Erythroblast (primary cell): Measurements from ENCODE around the gene KCNH2.

Source experiments
- DNase-seq, 2 experiments: peaks; one replicate each; lab custom pipeline; 2025; lab: John Stamatoyannopoulos, UW
- GATA1 ChIP-seq: IDR thresholded peaks from 2 replicates; pipeline ENCODE4 v1.6.1; 2011; ENCODE audit warnings: low read depth, mild to moderate bottlenecking, control low read depth, low read length, moderate library complexity
- POLR2A ChIP-seq: IDR thresholded peaks from 2 replicates; pipeline ENCODE4 v1.6.1; 2011; ENCODE audit warnings: mild to moderate bottlenecking, low read length

KCNH2 gene

GRCh38 chr7:150927157-150927955 lies 50.8 kb downstream of the KCNH2 start:
- peak in 1 of 2 experiments; percentile 41 for DNase-seq

GRCh38 chr7:150926066-150926465 lies 52.1 kb downstream of the KCNH2 start:
- TF ChIP-seq POLR2A (no peak), GATA1 (no peak)

More at GRCh38 chr7:150927157-150927955, 50.8 kb downstream of the KCNH2 start:
- no peak for TF ChIP-seq GATA1
- no peak for TF ChIP-seq POLR2A

GRCh38 chr7:150924369-150924781 lies 53.7 kb downstream of the KCNH2 start:
- no peak for DNase-seq
- TF ChIP-seq POLR2A (no peak), GATA1 (no peak)

More at GRCh38 chr7:150926066-150926465, 52.1 kb downstream of the KCNH2 start:
- no peak for DNase-seq

GRCh38 chr7:150923802-150924201 lies 54.3 kb downstream of the KCNH2 start:
- TF ChIP-seq POLR2A (no peak), GATA1 (no peak)
- no peak for DNase-seq

GRCh38 chr7:150923196-150923595 lies 54.9 kb downstream of the KCNH2 start:
- TF ChIP-seq GATA1 (no peak), POLR2A (no peak)
- DNase-seq, result no peak

- DNase-seq, result no peak
- no peak for TF ChIP-seq POLR2A
- TF ChIP-seq GATA1, result no peak
These were observed 59.0 kb downstream of the KCNH2 start for GRCh38 chr7:150919160-150919559.

GRCh38 chr7:150918378-150918777 lies 59.7 kb downstream of the KCNH2 start:
- TF ChIP-seq POLR2A (no peak), GATA1 (no peak)
- no peak for DNase-seq

- TF ChIP-seq GATA1 (no peak), POLR2A (no peak)
- no peak for DNase-seq
These were observed 60.2 kb downstream of the KCNH2 start for GRCh38 chr7:150917969-150918368.

- DNase-seq, result no peak
These were observed 61.5 kb downstream of the KCNH2 start for GRCh38 chr7:150916670-150917069.

GRCh38 chr7:150914966-150915365 lies 63.2 kb downstream of the KCNH2 start:
- TF ChIP-seq POLR2A, result no peak
- TF ChIP-seq GATA1, result no peak
- DNase-seq, result no peak

More at GRCh38 chr7:150916670-150917069, 61.5 kb downstream of the KCNH2 start:
- no peak for TF ChIP-seq POLR2A
- TF ChIP-seq GATA1, result no peak

- no peak for TF ChIP-seq GATA1
- no peak for TF ChIP-seq POLR2A
- DNase-seq, result no peak
These were observed 63.9 kb downstream of the KCNH2 start for GRCh38 chr7:150914196-150914595.

GRCh38 chr7:150912427-150912826 lies 65.7 kb downstream of the KCNH2 start:
- TF ChIP-seq POLR2A (no peak), GATA1 (no peak)
- no peak for DNase-seq

GRCh38 chr7:150911590-150912267 lies 66.4 kb downstream of the KCNH2 start:
- no peak for TF ChIP-seq POLR2A
- no peak for TF ChIP-seq GATA1
- DNase-seq, result no peak

- peak; percentile 26 to 51 for DNase-seq
- no peak for TF ChIP-seq GATA1
- TF ChIP-seq POLR2A, result no peak
These were observed 67.1 kb downstream of the KCNH2 start for GRCh38 chr7:150910996-150911422.

GRCh38 chr7:150910305-150910995 lies 67.7 kb downstream of the KCNH2 start:
- DNase-seq, result peak; percentile 26 to 51
